Activated CD8-positive, alpha-beta memory T cell treated with anti-CD3 and anti-CD28 coated beads, Interleukin-2, amount 50 U/mL, for 24 hours (primary cell): ENCODE measurements around the gene F12.

Experiments used
- DNase-seq: peaks from one replicate; pipeline ENCODE4 v3.0.0-alpha.2; 2020; ENCODE audit errors: extremely low read depth

The F12 gene

DNA sequence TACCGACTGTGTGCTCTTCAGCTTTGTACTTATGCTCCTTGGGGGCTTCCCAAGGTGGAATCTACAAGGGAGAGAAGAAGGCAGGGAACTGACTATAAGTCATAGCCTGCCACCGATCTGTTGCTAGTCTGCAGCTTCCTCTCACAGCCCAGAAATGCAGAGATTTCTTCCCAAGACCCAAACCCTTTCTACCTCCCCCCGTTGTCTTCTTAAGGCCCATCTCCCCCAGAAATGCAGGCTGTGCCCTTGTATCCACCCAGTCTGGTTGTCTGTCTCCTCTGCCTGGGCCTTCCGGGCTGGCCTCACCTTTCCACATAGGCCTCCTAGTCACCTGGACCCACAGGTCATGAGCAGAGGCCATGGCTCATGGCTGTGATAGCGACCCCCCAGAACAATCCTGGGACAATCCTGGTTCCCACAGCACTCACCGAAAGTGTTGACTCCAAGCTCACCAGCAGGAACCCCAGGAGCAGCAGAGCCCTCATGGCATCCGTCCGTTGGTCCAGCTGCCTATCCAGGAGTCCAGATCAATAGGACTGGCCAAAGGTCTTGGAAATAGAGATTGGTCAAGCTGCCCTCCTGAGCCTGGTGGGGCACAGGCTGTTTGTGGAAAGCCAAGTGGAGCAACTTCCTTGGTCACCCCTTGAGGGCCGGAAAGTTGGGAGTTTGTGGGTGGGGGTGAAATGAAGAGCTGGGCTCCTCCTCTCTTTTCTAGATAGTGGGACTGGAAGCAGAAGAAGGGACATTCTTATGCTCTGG is at the start of gene F12:
F12 (minus strand) TSS at position 522 of the 759 bp plus-strand sequence; CDS start at position 485, 37 bp downstream.
- DNase-seq: no peak

GRCh38 chr5:177458912-177459350 is 49.6 kb upstream of the F12 start:
- no peak for DNase-seq

DNA sequence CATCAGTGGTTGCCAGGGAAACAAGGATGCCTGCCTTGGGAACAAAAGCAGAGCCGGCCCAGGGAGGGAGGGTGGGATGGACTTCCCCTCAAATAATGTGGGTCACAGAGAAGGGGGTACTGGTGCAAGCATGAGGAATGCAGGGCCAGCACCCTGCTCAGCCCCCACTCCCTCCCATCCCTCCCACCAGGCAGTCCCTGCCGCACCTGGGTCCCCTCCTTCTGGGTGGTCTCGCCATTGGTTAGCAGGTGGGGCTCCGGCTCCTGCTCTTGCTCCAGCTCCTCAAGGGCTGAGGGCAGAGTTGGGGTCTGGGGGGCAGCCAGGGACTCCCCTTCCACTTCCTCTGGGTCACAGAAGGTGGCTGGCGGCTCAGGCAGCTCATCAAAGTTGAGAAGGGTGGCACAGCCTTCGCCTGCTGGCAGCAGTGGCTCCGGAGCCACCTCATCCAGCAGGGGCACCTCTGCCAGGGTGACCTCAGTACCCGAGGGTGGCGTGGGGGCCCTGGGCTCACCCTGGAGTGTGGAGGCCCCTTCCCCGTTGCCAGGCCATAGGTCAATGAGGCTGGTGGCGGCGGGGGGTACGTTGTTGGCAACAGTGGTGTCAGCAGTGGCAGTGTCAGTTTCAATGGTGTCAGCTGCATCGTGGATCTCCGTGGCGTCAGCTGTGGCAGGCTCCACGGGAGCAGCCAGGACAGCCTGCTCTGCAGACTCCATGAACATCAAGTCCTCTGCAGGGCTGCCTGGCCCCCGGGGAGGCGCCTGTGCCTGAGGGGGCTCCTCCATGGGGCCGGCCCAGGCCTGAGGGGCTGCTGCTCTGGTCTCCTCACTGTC is 48.7 kb upstream of the F12 start:
- no peak for DNase-seq

- no peak for DNase-seq
Measured at GRCh38 chr5:177456976-177457851, 47.9 kb upstream of the F12 start.

DNA sequence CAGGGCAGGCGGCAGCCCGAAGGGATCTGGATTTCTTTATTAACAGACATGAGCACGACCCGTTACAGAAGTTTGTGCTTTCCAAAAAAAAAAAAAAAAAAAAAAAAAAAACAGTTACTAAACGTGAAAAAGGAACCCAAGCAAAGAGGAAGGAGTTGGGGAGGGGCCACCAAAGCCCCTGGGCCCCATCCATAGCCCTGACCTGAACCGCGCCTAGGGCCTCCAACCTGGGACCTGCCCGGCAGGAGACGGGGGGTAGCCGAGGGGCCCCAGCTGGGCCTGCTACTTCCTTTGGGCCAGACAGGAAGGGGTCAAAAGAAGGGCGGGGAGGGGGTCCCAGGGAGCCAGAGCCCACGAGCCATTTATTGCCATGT is 47.2 kb upstream of the F12 start:
- DNase-seq: no peak

- peak; percentile 88 for DNase-seq
Measured at GRCh38 chr5:177455661-177456590, 46.6 kb upstream of the F12 start.

GRCh38 chr5:177455036-177455660 is 45.8 kb upstream of the F12 start:
- peak; percentile 77 for DNase-seq

DNA sequence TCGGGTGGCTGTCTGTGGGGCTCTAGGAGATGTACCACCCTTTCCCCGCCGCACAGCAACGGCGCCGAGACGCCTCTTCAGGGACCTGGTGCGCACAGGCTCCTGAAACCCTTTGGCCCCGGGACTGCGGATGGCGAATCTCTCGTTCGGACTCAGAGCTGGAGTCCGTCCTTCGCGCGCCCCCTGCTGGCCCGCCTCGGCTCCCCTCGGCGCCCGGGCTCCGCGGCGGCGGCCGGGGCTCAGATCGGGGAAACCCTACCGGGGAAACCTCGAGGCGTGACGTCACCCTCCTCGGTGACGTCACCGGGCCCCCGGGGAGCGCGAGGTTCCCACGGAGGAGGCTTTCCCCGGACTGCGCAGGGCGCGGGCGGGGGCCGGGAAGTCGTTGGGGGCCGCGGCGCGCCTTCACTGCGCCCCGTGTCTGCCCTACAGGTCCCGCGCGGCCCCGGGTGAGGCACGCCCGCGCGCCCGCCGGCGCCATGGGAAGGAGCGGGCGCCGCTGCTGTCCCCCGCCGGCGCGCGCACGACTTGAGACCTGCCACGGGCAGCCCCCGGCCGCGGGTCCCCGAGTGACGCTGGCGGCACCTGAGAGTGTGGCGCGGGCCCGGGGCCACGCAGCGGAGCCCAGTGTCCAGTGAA is 45.2 kb upstream of the F12 start:
- DNase-seq: peak; percentile 73

DNA sequence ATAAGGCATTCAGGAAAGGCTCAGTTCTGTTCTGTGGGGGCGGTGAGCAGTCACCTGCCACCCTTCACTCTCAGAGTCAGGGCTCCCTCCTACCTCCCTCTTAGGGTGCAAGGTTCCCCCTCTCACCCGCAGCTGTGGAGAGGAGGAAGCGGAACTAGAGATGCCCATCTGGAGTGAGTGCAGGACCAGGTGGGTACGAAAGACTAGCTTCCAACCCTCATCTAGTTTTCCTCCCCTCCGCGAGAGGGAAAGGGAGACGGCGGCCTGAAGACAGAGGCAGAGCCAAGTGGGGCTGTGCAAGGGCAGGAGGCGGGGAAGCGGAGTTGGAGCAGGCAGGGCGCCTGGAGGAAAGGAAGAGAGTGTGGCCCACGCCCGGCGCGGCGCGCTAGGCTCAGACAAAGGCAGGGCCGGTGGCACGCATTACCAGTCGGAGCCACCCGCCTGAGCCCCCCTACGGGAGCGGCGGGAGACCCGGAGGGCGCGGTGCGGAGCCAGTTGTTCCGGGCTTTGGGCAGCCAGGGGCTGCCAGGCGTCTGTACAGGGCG is 44.6 kb upstream of the F12 start:
- DNase-seq: no peak

- DNase-seq: no peak
Measured at GRCh38 chr5:177452688-177453638, 43.6 kb upstream of the F12 start.

DNA sequence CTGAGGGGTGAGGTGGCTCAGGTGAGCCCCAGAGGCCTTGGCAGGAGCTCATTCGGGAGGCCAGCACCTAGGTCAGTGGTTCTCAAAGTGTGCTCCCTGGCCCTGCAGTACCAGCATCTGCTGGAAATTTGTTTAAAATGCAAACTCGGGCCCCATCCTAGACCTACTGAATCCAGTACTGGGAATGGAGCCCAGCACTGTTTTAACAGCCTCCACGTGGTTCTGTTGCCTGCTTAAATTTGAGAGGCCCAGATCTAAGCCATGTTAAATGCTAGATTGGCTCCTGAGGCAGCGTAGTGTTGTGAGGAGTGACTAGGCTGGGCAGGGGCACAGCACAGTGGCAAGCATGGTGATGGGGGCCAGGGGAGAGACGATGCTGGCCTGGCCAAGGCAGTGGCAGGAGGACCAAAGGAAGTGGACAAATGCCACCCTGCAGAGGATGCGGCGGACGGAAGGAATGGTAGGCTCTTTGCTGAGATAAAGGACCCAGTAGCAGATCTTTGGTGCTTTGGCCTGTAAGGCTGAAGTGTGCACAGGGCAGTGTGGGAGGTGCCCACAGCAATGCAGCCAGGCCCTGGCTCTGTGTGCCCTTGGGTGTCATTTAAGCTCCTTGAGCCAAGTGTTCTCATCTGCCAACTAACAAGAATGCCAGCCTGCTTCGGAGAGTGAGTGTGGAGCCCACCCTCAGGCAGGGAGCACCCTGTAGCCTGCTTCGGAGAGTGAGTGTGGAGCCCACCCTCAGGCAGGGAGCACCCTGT is 41.5 kb upstream of the F12 start:
- DNase-seq: no peak

DNA sequence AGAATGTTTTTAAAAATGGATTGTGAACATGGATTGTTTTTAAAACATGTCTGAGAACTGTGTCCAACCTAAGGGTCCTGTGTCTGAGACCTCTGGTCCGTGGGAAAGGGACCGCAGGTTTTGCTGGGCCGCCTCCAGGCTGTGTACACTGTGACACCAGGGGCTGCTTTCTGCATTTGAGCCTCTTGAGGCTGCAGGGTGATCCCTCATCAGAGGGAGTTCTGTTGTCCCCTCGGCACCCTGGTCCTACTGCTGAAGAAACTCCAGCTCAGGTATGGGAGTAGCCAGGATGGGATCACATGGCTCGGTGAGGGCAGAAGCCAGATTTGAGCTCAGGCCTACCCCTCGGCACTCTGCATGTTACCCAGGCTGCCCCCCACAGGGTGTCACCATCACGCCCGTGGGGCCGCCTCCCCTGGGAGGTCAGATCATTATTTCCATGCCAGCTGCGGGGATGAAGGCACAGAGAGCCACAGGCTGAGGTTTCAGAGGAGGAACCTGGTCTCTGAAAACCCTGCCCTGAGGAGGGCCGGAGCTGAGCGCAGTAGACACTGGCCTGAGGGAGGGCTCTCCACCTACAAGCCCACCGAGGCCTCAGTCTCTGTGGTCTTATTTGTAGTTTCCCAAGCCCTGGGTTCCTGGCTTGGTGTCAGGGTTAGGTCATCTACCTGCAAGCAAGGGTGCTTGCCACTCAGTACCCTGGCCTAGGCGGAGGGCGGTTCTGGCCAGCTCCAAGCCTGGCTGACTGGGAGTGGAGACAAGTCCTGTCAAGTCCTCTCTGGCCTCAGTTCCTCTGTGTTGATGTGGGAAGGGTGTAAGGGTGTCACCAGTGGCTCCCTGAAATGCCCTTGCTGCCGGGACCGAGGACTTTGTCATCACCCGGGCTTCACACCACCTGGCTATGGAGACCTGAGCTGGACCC is 40.0 kb upstream of the F12 start:
- DNase-seq: no peak

- no peak for DNase-seq
Measured at GRCh38 chr5:177448244-177448950, 39.0 kb upstream of the F12 start.

DNA sequence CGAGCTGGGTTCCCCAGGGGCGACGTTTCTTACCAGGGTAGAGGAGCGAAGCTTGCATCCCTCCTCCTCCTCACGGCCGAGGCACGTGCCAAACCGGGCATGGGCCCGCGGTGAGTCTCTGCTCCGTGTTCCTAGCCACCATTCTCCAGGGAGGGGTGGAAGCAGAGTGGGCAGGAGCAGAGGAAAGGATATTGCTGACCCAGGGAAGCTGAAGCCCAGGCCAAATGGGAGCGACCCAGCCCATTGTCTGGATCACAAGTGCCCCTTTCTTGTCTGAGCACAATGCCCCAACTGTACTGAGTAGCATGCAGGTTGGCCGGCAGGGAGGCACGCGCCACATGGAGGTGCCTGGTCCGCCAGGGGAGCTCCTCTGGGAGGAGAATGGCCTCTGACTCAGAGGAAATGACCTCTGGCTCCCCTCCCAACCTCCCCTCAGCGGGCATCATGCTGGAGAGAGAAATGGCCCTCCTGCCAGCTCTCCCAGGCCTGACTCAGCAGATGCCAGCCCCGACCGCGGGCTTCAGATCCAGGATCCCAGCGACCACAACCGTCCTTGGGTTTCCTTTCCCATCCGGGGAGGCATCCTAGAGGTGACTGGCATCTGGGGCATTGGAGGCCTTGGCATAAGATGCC is 38.4 kb upstream of the F12 start:
- DNase-seq: no peak

GRCh38 chr5:177447066-177447610 is 37.8 kb upstream of the F12 start:
- no peak for DNase-seq
